HG03469 (cell line): ENCODE measurements around the gene AREG.

Experiments
- ATAC-seq: cut with Tn5 transposase; IDR thresholded peaks from one replicate; pipeline ENCODE4 v1.9.1; 2021; ENCODE audit warnings: mild to moderate bottlenecking, moderate library complexity, moderate number of reproducible peaks; ENCODE audit not compliant: unreplicated experiment

The AREG gene

DNA sequence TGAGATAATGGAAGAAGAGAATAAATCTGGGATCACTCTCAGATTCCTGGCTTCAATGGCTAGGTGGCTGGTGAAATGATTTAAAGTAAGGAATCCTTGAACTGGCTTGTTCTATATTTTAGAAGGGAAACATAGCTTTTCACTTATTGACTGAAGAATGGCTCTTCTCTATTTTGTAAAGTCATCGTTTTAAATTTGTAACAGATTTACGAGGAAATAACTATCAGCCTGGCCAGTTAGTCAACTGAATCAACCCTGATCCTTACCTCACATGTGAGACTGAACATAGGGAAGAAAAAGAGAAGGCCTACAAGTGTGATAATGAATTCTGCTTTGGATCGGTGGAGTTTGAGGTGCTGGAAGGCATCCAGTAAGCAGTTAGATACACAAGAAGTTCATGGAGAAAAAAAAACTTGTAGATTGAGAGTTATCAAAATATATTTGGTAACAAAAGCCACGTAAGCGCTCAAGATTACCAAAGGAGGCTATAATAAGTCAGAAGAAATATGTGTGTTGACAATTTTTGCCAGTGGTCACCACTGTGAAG, 12.0 kb downstream of the AREG start:
- no peak for ATAC-seq

DNA sequence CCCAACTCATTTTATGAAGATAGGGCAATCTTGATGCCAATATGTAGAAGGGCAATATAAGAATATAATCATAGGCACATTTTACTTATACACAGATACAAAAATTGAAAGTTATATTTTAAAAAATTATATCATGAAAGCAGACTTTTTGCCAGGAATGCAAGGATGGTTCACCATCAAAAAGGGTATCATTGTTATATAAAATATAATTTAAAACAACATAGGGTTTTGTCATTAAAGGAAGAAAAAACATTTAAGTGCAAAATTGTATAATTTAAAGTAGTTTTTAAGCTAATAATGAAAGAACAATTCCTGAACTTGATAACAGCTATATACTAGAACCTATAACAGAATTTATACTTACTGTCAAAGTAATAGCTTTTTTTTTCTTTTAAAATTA, 15.9 kb downstream of the AREG start:
- no peak for ATAC-seq

DNA sequence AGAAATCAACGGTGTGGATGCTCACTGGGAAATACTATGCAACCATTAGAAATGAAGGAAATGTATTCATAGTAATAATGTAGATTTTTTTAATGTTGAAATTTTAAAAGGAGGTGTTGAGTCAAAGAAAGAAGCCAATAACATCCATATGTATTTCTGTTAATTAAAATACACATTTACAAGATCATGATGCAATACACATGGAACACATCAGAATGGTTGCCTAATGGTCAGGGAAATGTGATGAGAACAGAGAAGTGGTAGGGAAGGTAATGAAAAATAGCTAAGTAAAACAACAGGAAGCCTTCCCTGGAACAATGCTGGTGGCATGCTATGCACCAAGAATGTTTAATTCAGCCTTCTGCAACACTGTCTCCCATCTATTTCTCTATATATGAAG, 18.2 kb downstream of the AREG start:
- ATAC-seq: no peak

DNA sequence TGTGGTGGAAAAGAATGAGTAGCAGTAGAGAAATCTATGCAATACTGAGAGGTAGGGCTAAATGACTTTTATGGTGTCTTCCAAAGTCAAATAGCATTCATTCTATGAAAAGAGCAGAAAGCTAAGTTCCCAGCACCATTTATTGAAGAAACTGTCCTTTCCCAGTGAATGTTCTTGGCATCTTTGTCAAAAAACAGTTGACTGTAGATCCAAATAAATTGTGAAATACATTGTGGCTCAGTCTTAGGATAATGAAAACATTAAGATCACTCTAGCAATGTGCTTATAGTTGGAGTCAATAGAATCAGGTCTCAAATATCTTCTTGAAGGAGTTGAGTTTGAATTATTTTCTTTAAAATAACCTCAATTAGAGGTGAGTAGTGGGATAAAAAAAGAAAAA, 19.4 kb downstream of the AREG start:
- ATAC-seq: no peak

DNA sequence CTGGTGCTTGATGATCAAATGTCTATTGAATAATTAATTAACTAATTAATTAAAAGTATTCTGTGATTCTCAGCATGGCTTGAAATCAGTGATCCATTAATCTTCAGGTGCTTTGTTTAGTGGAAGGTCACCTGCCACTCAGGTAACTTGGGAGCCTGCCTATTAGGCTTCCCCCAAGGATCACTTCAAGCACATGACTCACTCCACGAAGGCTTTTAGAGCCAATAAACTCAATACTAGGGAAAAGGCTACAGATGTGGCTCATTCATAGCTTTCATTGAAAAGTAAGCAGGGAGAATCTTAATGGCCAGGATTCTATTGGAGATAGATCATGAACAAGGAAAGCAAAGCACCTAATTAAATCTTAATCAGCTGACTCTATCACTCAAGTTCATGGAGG, 21.3 kb downstream of the AREG start:
- no peak for ATAC-seq

DNA sequence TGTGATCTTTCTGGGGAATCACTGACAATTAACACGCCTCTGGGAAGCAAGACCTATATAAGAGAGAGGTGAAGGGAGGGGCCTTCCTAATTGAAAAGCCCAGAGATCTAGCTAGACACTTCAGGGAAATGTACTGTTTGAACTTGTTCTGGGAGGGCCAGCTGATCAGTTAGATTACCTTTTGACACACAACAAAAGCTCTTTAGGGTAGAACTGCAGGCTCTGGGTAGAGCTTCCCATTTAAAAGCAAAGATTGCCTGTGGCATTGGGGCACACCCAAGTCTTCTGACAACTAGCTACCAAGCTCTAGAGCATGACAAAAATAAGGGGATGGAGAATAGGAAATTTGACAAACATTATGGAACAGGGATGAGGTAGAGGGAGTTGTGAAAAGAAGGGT, 26.3 kb downstream of the AREG start:
- no peak for ATAC-seq

DNA sequence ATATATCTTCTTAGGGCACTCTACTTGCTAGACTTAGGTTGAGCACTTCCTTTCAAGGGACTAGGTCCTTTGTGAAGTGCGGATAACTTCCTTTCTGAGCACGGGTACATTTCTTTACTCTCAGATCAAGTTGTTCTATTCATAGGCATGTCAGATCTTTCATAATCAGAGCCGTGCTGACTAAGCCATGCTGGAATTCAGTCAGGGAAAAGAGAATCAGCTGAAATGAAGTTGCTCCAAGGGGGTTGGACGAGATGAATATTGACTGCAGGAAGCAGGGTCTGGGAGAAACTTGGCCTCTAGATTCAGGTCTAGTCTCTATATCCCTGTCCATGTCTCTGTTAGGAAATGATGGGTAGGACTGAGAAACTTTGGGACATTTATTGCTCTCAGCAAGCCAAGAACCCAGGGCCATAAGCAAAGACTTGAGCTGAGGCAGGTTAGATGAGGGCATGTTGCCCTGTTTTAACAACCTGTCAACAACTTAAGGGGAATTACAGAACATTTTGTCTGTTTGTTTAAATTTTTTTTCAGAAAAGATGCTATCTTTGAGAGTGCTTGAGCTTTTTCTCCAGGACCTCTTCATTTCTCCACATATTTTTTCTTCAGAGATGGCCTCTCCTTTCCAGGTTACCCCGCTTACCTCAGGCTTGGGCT, 28.3 kb downstream of the AREG start:
- ATAC-seq: no peak

DNA sequence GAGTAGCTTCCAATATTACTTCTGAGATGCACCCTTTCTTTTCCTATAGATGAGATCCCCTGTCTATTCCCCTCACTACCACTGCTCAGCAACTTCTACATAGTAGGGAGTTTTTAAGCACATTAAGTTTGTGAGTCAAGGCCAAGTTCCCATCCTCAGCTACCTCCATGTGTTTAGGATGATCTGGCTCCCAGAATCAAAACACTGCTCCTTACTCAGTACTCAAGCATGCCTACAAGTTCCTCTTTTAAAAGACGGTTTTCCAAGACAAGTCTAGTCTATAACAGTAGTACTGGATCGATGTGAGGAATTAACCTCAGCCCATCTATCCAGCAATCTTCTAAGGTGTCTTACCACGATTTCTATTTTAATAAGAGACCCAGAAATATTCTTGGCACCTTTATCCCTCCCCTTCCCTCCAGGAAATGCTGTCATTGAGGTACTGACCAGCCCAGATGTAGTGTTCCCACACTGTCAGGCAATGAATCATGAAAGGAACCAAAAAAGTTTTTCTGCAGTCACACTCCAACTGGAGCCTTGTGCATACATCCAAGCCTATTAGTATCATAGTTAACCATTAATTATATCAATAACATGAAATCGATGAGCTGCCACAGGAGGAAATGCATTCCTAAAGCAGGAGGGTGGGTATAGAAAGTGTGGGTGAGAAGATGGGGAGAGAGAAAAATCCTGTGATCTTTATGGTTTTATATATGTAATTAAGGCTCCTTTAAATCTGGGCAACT, 29.6 kb downstream of the AREG start:
- ATAC-seq: no peak

DNA sequence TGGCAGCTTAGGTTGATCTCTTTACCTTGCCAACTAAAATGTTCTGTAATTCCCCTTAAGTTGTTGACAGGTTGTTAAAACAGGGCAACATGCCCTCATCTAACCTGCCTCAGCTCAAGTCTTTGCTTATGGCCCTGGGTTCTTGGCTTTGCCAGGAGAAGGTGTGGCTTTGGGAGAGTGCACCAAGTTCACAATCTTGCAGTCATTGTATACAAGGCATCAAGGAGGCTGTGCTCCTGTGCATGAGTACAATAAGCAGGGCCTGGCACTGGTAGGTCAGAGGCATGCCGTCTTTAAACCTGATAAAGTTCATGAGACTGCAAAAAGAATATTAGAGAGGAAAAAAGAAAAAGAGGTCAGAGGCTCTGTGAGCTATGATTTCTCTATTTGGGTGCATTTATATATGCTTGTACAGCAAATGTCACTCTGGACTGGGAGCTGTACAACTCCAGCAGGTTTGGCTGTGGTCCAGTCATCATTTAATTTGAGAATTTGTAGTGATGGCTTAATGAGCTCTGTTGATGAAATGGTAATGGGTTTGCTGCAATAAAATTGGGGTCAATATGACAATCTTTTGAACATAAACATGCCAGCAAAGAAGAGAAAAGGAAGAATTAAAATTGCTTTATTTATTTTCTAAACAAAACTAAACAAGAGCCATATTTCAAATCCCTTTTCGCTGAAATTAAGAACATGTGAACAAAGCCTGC, 30.3 kb downstream of the AREG start:
- ATAC-seq: no peak

DNA sequence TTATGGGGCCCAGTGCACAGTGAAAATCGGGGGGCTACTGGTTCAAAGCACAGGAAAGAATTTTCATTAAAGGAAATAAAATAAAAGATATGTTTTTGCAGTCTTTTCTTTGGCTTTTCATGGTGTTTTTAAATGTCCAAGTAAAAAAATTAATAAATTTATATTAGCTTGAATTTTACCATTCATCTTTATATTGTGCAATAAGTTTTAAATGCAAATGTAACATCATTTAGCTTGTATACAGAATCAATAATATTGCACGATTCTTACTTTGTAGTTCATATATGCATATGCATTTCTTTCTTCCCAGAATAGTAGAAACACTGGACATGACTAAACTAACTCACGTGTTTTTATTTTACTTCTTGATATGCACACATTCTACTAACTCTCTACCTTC, 31.0 kb downstream of the AREG start:
- no peak for ATAC-seq

DNA sequence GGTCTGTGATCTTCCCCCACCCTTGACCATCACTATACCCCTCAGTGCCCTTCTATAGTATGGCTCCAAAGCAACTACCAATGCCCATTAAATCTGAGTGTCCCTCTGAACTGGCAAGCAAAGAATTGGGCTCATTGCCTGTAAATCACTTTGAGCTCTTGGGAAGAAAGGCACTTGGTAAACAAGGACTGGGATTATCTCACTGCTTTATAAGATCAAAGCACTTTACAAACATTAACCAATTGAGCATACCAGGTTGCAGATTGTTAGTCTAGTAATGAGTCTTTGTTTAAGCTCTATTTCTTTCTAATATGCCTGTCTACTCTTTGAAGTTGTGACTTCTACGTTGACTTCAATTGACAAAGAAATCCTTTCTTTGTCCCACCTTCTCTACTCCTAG, 34.1 kb downstream of the AREG start:
- ATAC-seq: no peak

DNA sequence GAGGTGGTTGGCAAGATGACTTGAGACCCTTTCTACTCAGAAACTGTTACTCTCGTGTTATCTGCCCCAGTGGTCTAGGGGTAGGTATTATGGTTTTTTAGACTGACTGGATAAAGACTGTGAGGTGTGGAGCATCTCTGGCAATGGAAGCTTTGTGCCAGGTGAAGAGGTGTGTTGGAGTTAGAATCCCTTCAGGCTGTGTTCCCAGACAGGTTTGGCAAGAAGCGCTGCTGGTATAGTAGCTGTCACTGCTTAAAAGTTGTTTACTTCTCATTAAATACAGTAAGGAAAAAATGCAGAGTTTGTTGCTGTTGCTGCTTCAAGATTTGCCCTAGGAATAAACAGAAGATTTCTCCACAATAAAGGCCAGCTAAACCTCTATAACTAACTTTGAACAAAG, 35.3 kb downstream of the AREG start:
- no peak for ATAC-seq

DNA sequence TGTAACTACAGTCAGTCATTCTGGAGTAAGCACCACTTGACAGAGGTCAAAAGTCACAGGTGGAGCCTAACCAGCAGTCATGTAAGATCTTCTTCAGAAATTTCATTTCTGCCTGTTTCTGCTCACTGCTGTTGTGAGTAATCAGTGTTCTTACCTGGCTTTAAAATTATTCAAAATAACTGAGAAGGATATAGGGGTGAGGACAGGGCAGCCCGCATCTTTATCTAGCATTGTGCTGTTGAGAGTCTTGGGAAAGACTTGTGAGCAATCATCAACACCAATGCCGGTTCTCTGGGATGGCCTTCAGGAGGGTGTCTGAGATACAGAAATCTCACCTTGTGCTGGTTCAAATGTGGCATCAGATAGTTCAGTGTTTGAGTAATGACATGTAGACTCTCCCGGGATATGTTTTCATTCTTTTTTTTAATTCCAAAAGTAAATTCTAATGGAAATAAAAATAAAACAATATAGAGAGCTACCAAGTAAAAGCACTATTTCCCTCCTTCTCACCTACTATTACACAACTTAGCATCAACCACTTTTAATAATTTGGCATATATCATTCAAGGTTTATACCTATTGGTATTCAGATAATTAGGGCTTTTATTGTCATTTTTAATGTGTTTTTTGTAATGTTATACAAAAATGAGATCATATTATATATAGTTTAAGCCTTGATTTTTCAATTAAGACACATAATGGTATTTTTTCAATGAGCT, 37.1 kb downstream of the AREG start:
- no peak for ATAC-seq

DNA sequence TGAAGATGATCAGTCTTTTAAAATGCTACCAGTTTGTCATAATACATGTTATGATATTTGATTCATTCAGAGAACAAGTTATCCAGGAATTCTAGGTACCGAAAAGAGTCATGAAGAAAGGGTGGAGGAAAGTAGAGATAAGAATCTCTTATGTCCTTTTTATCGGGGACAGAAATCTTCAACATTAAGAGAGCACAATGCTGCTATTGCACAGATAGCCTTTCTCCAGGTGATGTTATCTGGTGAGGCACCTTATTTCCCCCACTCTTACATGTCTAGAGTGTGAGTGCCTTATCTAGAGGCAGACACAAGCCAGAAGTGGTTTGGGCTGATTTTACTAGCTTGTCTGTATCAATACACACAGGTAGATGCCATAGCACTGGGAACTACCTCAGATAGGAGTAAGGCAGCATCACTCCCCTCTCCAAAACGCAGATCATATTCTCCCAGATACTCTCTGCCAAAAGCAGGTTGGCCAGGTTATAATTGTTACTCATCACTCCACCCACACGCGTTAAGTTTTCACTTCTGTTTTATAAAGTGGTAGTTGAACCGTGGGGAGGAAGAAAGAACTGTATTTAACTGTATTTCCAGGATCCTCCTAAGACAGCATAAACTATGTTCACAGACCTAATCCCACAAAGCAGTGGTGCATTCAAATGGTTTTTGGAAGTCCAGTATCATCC, 38.4 kb downstream of the AREG start:
- no peak for ATAC-seq

DNA sequence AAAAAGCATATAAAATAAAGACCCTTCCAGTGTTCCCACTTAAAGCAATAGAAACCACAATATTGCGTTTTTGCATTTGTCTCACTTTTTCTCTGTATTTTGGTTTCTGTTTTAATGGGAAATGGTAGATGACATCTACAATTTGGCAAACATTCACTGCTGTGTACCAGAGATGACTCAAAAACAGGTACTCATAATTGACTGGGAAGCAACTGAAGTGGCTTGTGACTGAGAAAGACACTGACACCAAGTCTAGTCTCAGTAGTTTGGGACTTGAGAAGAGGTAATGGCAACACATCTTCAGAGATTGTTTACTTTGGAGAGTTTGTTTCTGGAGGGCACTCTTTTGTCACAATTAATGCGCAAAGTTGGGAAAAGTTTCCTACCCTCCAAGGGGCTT, 42.0 kb downstream of the AREG start:
- ATAC-seq: no peak

DNA sequence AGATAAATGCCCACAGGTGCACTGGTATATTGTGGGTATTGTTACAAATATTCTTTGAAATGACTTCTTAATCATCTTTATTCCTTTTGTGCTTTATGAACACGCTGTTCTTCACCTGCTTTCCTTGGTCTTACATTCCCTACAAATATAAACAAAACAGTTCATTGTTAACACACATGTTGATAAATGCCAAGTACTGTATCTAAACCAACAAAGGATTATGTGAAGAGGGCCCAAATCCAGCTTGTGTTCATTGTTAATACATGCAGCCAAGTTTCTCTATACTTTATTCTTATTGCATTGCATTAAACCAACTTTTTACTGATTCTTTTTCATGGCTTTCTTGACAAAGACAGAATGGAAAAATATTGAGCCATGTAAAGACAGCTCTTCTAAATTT, 42.8 kb downstream of the AREG start:
- no peak for ATAC-seq

DNA sequence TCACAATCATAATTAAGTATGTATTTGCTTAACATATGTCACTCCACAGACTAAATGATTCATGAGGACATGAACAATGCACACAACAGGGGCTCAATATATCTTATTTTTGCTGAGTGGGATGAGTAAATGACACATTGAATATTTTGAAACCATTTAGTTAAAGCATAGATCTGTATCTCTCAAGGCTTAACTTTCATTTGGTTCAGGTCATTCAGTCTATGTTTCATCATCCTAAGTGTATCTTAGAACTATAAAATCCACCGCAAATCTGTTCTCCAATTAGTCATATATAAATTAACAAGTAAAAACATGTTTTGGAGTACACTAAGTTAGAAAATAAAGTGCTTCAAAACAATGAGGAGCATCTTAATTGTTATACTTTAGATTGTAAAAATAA, 45.8 kb downstream of the AREG start:
- no peak for ATAC-seq

DNA sequence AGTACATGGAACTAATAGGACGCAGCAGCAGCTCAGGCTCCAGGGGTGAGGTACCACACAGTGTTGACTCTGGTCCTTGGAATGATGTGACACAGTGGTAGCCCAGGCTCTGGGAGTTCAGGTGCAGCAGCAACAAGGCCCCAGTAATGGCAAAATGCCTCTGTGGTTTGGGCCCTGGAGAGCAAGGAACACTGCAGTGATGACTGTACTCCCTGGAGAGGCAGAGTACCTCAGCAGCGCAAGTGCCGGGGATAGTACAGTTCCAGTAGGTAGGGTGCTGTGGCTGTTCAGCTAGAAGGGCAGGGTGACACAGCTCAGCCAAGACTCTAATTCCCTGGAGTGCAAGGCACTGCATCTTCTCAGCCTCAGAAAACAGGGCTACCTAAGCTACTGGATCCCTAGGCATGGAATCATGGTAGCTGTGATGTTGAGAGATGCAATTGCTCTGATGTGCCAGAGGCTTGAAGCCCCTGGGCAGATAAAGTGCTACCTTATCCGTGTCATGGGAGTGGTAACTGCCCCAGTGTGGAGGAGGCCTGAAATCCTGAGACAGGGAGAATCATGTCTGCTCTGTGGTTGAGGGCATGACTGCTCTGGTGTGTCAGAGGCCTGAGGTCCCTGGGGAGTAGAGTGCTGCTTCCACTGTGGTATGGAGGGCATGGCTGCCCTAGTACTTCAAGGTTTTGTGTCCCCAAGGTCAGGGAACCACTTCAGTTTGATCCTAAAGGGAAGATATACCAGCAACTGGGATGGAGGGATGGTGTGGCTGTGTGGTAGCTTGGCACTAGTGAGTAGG, 55.2 kb downstream of the AREG start:
- peak; percentile 58 for ATAC-seq

DNA sequence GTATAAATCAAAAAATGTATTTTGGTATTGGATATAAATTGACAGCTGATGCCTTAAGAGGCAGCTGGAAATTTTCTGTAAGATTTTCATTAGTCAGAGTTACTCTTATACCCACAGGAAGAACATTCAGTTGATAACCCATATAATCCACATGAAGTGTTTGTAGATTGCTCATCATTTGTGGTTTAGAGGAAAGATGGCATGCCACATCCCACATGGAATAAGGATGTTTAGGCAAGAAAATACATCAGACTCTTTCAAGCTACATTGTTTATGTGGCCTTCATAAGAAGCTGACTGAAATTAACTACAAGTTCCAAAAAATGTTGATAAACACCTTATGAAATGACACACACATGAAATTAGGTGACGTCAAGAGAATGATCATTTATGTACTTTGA, 56.6 kb downstream of the AREG start:
- ATAC-seq: no peak

DNA sequence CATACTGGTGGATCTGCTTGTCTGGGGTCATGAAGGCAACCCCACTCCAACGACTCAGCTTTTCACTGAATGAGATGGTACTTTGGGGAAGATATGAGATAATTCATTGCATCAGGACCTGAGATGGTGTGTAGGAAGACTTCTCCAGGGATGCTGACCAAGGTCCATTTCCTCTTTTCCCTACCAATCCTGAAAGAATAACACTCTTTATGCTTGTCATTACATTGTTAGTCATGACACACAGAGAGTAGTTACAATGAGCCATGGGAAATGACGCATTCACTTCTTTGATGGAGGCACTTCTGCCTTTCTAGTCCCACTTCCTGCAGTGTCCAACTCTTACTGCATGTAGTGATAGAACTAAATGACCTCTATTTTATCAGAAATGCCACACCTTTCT, 58.6 kb downstream of the AREG start:
- ATAC-seq: no peak
